ENCODE measurements around the gene CHAMP1. TPM values are rescaled to one million over a fixed set of nuclear protein-coding genes. Genes with fewer than 3 reads are reported as not detected.

CHAMP1 gene, protein sequence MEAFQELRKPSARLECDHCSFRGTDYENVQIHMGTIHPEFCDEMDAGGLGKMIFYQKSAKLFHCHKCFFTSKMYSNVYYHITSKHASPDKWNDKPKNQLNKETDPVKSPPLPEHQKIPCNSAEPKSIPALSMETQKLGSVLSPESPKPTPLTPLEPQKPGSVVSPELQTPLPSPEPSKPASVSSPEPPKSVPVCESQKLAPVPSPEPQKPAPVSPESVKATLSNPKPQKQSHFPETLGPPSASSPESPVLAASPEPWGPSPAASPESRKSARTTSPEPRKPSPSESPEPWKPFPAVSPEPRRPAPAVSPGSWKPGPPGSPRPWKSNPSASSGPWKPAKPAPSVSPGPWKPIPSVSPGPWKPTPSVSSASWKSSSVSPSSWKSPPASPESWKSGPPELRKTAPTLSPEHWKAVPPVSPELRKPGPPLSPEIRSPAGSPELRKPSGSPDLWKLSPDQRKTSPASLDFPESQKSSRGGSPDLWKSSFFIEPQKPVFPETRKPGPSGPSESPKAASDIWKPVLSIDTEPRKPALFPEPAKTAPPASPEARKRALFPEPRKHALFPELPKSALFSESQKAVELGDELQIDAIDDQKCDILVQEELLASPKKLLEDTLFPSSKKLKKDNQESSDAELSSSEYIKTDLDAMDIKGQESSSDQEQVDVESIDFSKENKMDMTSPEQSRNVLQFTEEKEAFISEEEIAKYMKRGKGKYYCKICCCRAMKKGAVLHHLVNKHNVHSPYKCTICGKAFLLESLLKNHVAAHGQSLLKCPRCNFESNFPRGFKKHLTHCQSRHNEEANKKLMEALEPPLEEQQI
- 17.4 and 18.3 TPM in 2 replicates for total RNA-seq

DNA sequence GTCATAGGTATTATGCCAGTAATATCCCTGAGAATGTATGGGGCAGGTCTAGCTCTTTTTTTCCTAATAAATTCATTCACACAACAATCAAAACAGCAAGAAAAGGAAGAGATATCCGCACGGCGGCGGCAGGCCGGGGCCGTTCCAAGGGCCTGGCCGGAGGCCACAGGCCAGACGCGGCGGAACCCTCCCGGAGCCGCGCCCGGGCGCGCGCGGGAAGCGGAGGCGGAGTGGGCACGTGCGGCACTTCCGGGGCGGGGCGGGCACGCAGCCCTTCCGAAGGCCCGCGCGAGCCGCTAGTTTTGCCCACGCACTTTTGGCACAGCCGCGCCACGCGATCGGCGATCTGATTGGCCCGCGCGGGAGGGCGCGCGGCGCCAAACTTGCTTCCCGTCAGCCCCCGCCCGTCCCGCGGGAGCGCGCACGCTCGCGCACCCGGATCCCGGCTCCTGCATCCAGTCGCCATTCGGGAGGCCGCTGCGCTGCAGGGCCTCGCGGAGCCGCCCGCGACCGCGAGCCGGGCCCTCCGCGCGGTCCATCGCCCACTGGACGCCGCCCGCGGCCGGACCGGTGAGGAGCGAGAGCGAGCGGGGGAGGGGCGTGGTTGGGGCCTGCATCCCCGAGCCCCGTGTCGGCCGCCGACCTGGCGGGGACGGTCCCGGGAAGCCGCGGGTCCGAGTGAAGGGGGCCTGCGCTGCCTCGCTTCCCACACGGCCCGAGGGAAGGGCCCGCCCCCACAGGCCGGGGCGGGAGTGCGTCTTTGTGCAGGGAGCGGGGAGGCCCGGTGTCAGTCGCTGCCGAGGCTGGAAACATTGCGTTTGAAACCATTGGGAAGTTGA lies at the start of gene CHAMP1:
Gene CHAMP1, plus strand, starts transcription at position 430 of the 839 bp plus-strand sequence. CDS start 9,340 bp downstream, outside the sequence.

DNA sequence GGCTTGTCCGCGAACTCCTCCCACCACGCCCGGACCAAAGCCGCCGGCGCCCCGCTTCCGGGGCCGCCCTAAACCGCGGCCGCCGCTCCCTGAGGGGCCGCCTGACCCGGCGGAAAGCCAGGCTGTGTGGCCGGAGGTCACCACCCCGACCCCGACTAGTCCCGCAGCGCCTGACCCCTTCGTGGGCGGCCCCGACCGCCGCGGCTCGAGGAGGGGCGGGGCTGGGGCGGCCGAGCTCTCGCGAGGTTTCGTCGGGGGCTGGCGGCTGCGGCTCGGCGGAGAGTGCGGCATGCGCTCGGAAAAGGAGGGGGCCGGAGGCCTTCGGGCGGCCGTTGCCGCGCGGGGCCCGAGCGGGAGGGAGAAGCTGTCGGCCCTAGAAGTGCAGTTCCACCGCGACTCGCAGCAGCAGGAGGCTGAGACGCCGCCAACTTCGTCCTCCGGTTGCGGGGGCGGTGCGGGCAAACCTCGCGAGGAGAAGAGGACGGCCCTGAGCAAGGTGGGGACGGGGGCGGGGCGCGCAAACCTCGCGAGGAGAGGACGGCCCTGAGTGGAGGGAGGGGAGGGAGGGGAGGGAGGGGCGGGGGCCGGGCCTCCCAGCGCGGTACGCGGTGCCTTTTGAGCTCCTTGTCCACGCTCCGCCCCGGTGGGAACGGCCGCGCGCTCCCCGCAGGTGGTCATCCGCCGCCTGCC lies 32.8 kb upstream of the CHAMP1 start, which contains the start of gene UPF3A:
Gene UPF3A, plus strand, starts transcription at position 251 of the 690 bp plus-strand sequence. Its CDS starts 39 bp downstream, at position 290.

Other genes with a start within 250 kb of the CHAMP1 start
- 20.1 and 24.6 TPM in 2 replicates for gene RASA3, start 181.9 kb upstream of the CHAMP1 start, total RNA-seq
- not detected in 2 replicates for gene CFAP97D2, start 135.2 kb upstream of the CHAMP1 start, total RNA-seq
- 26.8 and 40.3 TPM in 2 replicates for gene CDC16, start 79.6 kb upstream of the CHAMP1 start, total RNA-seq
- gene UPF3A, start 32.9 kb upstream of the CHAMP1 start, total RNA-seq, result 20.7 and 26.4 TPM in 2 replicates

All from pericardium fibroblast (primary cell).